ENCODE data around the gene AK5. TPM values are rescaled to one million over a fixed set of nuclear protein-coding genes. Genes with fewer than 3 reads are reported as not detected.

Gene AK5
- total RNA-seq, 1 donor: 25.3 TPM

GRCh38 chr1:77548285-77548684 lies 266.5 kb downstream of the AK5 start:
- Histone ChIP-seq H3K4me3 (ENCODE audit: insufficient read depth, low read length) (no peak overlapping the region), H3K36me3 (ENCODE audit: insufficient read depth, low read length) (no peaks in the 10 kb centered on the region), H3K9me3 (ENCODE audit: low read depth, low read length) (no peaks in the 10 kb centered on the region), H4K20me1 (ENCODE audit: insufficient read depth, low read length) (no peaks in the 10 kb centered on the region), H3K79me2 (ENCODE audit: insufficient read depth, low read length) (no peaks in the 10 kb centered on the region), H3K4me1 (ENCODE audit: insufficient read depth, low read length) (peaks cover 18% of the 10 kb centered on the region), H3K27ac (ENCODE audit: low read depth, low read length) (no peak overlapping the region), H2AFZ (ENCODE audit: low read length) (no peak overlapping the region), H3K4me2 (ENCODE audit: insufficient read depth, low read length) (no peak overlapping the region), H3K27me3 (ENCODE audit: insufficient read depth, low read length) (no peaks in the 10 kb centered on the region)
- DNase-seq (ENCODE audit: insufficient read length, low spot score, missing footprints): no peak
- no peak for TF ChIP-seq CTCF (IDR thresholded peaks at IDR 0.05; ENCODE audit: extremely low read depth, low read depth, low read length)

DNA sequence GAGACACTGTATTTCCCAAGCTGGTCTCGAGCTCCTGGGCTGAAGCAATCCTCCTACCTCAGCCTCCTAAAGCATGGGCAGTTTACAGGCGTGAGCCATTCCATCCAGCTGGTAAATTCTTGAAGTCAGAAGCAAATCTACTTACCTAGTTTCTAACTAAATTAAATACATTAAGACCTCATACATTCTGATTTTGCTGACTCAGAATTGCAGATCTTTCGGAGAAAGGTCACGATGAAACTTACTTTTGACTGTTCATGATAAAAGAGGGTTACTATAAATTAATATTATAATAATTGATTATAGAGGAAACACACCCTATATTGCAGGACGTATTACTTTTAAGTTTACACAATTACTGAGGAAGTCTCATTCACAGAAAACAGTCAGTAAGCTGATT lies 268.3 kb downstream of the AK5 start:
- H3K79me2 ChIP-seq (ENCODE audit: insufficient read depth, low read length): no peaks in the 10 kb centered on the region
- peaks cover 16% of the 10 kb centered on the region for H3K4me1 ChIP-seq (ENCODE audit: insufficient read depth, low read length)
- no peak overlapping the region for H3K4me2 ChIP-seq (ENCODE audit: insufficient read depth, low read length)
- H3K9me3 ChIP-seq (ENCODE audit: low read depth, low read length): no peaks in the 10 kb centered on the region
- H3K27me3 ChIP-seq (ENCODE audit: insufficient read depth, low read length): no peaks in the 10 kb centered on the region
- H3K36me3 ChIP-seq (ENCODE audit: insufficient read depth, low read length): no peaks in the 10 kb centered on the region
- no peak overlapping the region for H2AFZ ChIP-seq (ENCODE audit: low read length)
- H3K27ac ChIP-seq (ENCODE audit: low read depth, low read length): no peak overlapping the region
- DNase-seq (ENCODE audit: insufficient read length, low spot score, missing footprints): no peak
- H3K4me3 ChIP-seq (ENCODE audit: insufficient read depth, low read length): no peak overlapping the region
- H4K20me1 ChIP-seq (ENCODE audit: insufficient read depth, low read length): no peaks in the 10 kb centered on the region
- no peak for TF ChIP-seq CTCF (IDR thresholded peaks at IDR 0.05; ENCODE audit: extremely low read depth, low read depth, low read length)

DNA sequence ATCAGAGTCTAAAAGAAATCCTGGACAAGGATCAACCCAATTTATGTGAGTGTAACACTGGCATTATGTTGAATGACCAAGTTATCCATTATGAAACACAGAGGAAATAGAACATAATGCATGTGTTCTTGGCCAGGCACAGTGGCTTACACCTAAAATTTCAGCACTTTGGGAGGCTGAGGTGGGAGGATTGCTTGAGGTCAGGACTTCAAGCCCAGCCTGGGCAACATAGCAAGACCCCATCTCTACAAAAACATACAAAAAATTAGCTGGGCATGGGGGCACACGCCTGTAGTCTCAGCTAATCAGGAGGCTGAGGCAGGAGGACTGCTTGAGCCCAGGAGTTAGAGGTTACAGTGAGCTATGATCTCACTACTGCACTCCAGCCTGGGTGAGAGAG lies 270.8 kb downstream of the AK5 start:
- Histone ChIP-seq H3K79me2 (ENCODE audit: insufficient read depth, low read length) (no peaks in the 10 kb centered on the region), H3K4me3 (ENCODE audit: insufficient read depth, low read length) (no peak overlapping the region), H3K27me3 (ENCODE audit: insufficient read depth, low read length) (no peaks in the 10 kb centered on the region), H3K9me3 (ENCODE audit: low read depth, low read length) (no peaks in the 10 kb centered on the region), H4K20me1 (ENCODE audit: insufficient read depth, low read length) (no peaks in the 10 kb centered on the region), H3K27ac (ENCODE audit: low read depth, low read length) (no peak overlapping the region), H3K36me3 (ENCODE audit: insufficient read depth, low read length) (no peaks in the 10 kb centered on the region), H2AFZ (ENCODE audit: low read length) (no peak overlapping the region), H3K4me1 (ENCODE audit: insufficient read depth, low read length) (peaks cover 9% of the 10 kb centered on the region), H3K4me2 (ENCODE audit: insufficient read depth, low read length) (no peak overlapping the region)
- no peak for DNase-seq (ENCODE audit: insufficient read length, low spot score, missing footprints)
- TF ChIP-seq CTCF (IDR thresholded peaks at IDR 0.05; ENCODE audit: extremely low read depth, low read depth, low read length): no peak

DNA sequence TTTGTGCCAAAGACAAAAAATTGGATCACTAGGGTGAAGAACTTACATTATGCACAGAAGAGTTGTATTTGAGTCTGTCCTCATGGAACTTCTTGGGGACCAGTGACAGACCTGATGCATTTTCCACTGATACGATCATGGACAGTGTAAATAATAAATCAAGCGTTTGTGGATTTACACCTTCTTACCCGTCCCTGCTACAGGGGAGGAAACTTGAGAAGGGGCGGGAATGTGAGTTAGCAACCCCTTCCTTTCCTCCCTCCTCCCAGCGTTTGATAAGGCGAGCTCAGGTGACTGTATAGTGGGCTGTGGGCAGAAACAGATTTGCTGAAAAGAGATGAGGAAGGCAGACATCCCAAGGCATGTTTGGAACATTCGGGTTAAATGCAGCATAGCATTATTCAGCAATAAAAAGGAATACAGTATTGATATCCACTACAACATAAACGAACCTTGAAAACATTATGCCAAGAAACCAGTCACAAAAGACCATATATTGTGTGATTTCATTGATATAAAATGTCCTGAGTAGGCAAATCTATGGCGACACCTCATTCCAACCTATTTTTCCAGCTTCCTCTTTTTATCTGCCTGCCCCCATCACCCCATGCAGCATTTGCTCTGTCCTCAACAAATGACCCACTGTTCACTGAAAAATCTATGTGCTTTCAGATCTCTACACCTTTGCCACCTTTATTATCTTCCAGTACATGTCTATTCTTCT lies 271.9 kb downstream of the AK5 start:
- Histone ChIP-seq H3K4me1 (ENCODE audit: insufficient read depth, low read length) (peaks cover 7% of the 10 kb centered on the region), H4K20me1 (ENCODE audit: insufficient read depth, low read length) (no peaks in the 10 kb centered on the region), H3K4me3 (ENCODE audit: insufficient read depth, low read length) (no peak overlapping the region), H3K79me2 (ENCODE audit: insufficient read depth, low read length) (no peaks in the 10 kb centered on the region), H3K9me3 (ENCODE audit: low read depth, low read length) (no peaks in the 10 kb centered on the region), H2AFZ (ENCODE audit: low read length) (no peak overlapping the region), H3K4me2 (ENCODE audit: insufficient read depth, low read length) (no peak overlapping the region), H3K27me3 (ENCODE audit: insufficient read depth, low read length) (no peaks in the 10 kb centered on the region), H3K36me3 (ENCODE audit: insufficient read depth, low read length) (peaks cover under 1% of the 10 kb centered on the region), H3K27ac (ENCODE audit: low read depth, low read length) (no peak overlapping the region)
- TF ChIP-seq CTCF (IDR thresholded peaks at IDR 0.05; ENCODE audit: extremely low read depth, low read depth, low read length): no peak
- DNase-seq (ENCODE audit: insufficient read length, low spot score, missing footprints): peak; percentile 9

Data from osteoblast (primary cell).